ENCODE measurements around the gene OR52E2.

The OR52E2 gene

GRCh38 chr11:5011254-5011653 is 48.2 kb downstream of the OR52E2 start:
- DNase-seq (ENCODE audit: low spot score) = no peak
